Endodermal cell (in vitro differentiated cells): ENCODE data around the gene CROCC. TPM values are rescaled to one million over a fixed set of nuclear protein-coding genes. Genes with fewer than 3 reads are reported as not detected.

Experiments
- DNase-seq: peaks from one replicate; pipeline ENCODE4 v3.0.0-alpha.2; 2017
- H3K27ac ChIP-seq: 2 replicates; pipeline ENCODE4 v1.5.1; 2013; ENCODE audit warnings: mild to moderate bottlenecking, low read depth, low read length, moderate library complexity
- H3K27me3 ChIP-seq: 2 replicates; pipeline ENCODE4 v1.6.1; 2013; ENCODE audit warnings: mild to moderate bottlenecking, low read length, moderate library complexity; ENCODE audit not compliant: insufficient read depth, control insufficient read depth, poor library complexity, severe bottlenecking
- H3K36me3 ChIP-seq: 2 replicates; pipeline ENCODE4 v1.7.0; 2013; ENCODE audit warnings: mild to moderate bottlenecking, low read length, moderate library complexity; ENCODE audit not compliant: control insufficient read depth, insufficient read depth
- H3K4me1 ChIP-seq: one replicate; pipeline ENCODE4 v1.7.0; 2013; ENCODE audit warnings: low read length; ENCODE audit not compliant: control insufficient read depth, insufficient read depth
- H3K4me3 ChIP-seq: 2 replicates; pipeline ENCODE4 v1.5.1; 2013; ENCODE audit warnings: mild to moderate bottlenecking, low read length, moderate library complexity
- H3K9ac ChIP-seq: 2 replicates; pipeline ENCODE4 v1.6.1; 2013; ENCODE audit warnings: mild to moderate bottlenecking, low read length, moderate library complexity; ENCODE audit not compliant: poor library complexity, severe bottlenecking; ENCODE audit errors: extremely low read depth
- H3K9me3 ChIP-seq: 2 replicates; pipeline ENCODE4 v1.6.1; 2013; ENCODE audit warnings: mild to moderate bottlenecking, low read length, moderate library complexity; ENCODE audit not compliant: control insufficient read depth
- H3K27ac Mint-ChIP-seq: 2 replicates; pipeline ENCODE4 v1.8.0; 2020; ENCODE audit warnings: mixed read lengths
- H3K27me3 Mint-ChIP-seq: 2 replicates; pipeline ENCODE4 v1.8.0; 2021; ENCODE audit warnings: mild to moderate bottlenecking, mixed read lengths; ENCODE audit not compliant: insufficient read depth
- H3K36me3 Mint-ChIP-seq: 2 replicates; pipeline ENCODE4 v1.8.0; 2020; ENCODE audit warnings: low read depth, mixed read lengths
- H3K4me1 Mint-ChIP-seq: 2 replicates; pipeline ENCODE4 v1.8.0; 2020; ENCODE audit warnings: mixed read lengths
- H3K4me3 Mint-ChIP-seq: 2 replicates; pipeline ENCODE4 v1.8.0; 2020; ENCODE audit warnings: mild to moderate bottlenecking, moderate library complexity, mixed read lengths
- H3K9me3 Mint-ChIP-seq: 2 replicates; pipeline ENCODE4 v1.8.0; 2020; ENCODE audit warnings: mild to moderate bottlenecking, mixed read lengths
- CTCF ChIP-seq: fragments of 200-600 bp; sonication (generic); conservative IDR thresholded peaks from 2 replicates; pipeline ENCODE4 v1.5.0; 2021; ENCODE audit warnings: antibody characterized with exemption, mild to moderate bottlenecking
- WGBS, 2 experiments: methylation state at CpG; one replicate each; pipeline versions ENCODE4 v1.1.5 to v1.1.7; 2013; ENCODE audit warnings: missing lambda C conversion rate in 2 of 2, mixed read lengths in 1 of 2; ENCODE audit not compliant: insufficient coverage in 1 of 2, insufficient read length in 1 of 2; 5-methylcytosine and 5-hydroxymethylcytosine counted together
- total RNA-seq, 2 donors: library from RNA; stranded (reverse); fragmentation: NEBNext Ultra II Directional in 1 of 2; extraction: Animal tissue kit (Norgen Biotek cat#: 25700) in 1 of 2; gene quantifications; 2 replicates in 1 of 2; 3 replicates in 1 of 2; pipeline ENCODE4 v1.2.1, GENCODE V29; 2021

CROCC gene
- total RNA-seq, 2 donors from 2014 or later, result 58.4 to 61.8 TPM

DNA sequence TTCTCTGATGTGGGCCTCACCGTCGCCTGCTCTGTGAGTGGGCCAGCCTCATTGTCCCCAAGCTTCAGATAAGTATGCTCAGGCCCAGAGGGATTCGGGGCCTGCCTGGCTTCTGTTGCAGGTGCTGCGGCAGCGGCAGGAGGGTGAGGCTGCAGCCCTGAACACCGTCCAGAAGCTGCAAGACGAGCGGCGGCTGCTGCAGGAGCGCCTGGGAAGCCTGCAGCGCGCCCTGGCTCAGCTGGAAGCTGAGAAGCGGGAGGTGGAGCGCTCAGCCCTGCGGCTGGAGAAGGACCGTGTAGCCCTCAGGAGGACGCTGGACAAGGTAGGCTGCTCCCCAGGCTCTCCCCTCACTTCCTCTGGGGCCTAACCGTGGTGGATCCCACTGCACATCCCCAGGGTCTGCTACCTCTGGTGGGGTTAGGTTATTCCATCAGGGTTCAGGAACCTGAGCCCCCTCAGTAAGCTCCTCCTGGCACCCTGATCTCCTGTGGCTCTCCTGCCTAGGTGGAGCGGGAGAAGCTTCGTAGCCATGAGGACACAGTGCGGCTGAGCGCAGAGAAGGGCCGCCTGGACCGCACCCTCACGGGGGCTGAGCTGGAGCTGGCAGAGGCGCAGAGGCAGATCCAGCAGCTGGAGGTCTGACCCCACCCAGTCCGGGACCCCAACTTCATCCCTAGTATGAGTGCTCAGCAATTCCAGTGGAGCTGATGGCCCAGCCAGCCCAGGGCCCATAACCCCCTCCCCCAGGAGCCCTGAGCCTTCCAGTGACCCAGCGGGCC lies 48.6 kb downstream of the CROCC start:
- Histone ChIP-seq H3K27me3 (no peaks in the 10 kb centered on the region), H3K9ac (no peak overlapping the region), H3K4me3 (no peak overlapping the region), H3K4me1 (no peaks in the 10 kb centered on the region), H3K36me3 (peaks cover 19% of the 10 kb centered on the region), H3K27ac (peak overlapping the region; percentile 53), H3K9me3 (no peaks in the 10 kb centered on the region)
- Mint-ChIP-seq H3K4me1 (peaks cover 4% of the 10 kb centered on the region), H3K9me3 (no peaks in the 10 kb centered on the region), H3K36me3 (peaks cover 45% of the 10 kb centered on the region), H3K4me3 (no peak overlapping the region), H3K27ac (no peak overlapping the region), H3K27me3 (no peaks in the 10 kb centered on the region)
- 94 to 96% methylated on average over 24 to 28 of the region's 28 CpGs for WGBS, 2 experiments
- no peak for TF ChIP-seq CTCF
- no peak for DNase-seq

GRCh38 chr1:16971341-16972188 lies 49.8 kb downstream of the CROCC start:
- H3K9ac ChIP-seq, result no peak overlapping the region
- WGBS, 2 experiments, result 86 to 92% methylated on average over 14 to 28 of the region's 28 CpGs
- H3K9me3 Mint-ChIP-seq, result no peaks in the 10 kb centered on the region
- no peaks in the 10 kb centered on the region for H3K9me3 ChIP-seq
- peak overlapping the region; percentile 63 for H3K27ac ChIP-seq
- no peaks in the 10 kb centered on the region for H3K27me3 Mint-ChIP-seq
- no peaks in the 10 kb centered on the region for H3K27me3 ChIP-seq
- H3K36me3 ChIP-seq, result peaks cover 28% of the 10 kb centered on the region
- H3K4me3 Mint-ChIP-seq, result no peak overlapping the region
- H3K4me3 ChIP-seq, result no peak overlapping the region
- no peaks in the 10 kb centered on the region for H3K4me1 ChIP-seq
- no peak overlapping the region for H3K27ac Mint-ChIP-seq
- no peak for TF ChIP-seq CTCF
- peaks cover 39% of the 10 kb centered on the region for H3K36me3 Mint-ChIP-seq
- peak; percentile 83 for DNase-seq
- peaks cover 4% of the 10 kb centered on the region for H3K4me1 Mint-ChIP-seq

DNA sequence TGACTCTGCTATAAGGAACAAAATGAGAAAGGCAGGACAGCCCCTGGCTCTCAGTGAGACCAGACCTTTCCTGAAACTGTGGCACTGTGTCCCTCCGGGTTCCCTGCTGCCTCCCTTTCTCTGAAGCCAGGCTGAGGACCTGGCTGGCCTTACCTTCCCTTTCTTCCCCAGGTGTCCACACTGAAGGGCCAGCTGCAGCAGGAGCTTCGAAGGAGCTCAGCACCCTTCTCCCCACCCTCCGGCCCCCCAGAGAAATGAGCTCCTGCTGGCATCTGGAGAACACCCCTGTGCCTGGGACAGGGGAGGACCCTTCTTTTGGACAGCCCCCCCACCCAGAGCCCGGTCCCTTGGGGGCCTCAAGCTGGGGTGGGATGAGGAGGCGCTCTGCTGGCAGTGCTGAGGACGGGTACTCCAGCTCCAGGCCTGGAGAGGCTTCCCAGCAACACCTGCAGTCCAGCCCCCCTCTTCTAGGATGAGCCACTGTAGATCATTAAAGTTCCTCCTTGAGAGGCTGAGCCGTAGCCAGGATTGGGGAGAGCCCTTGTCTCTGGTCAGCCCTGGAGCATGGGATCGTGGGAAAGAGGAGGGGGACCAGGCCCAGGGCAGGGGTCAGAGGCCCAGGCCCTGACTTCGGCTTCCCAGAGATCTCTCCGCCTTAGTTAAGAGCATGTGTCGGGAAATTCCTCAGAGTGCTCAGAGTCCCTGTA lies 50.6 kb downstream of the CROCC start:
- H3K27ac Mint-ChIP-seq, result peak overlapping the region; percentile 31
- 84 to 93% methylated on average over 6 to 11 of the region's 11 CpGs for WGBS, 2 experiments
- H3K9ac ChIP-seq, result no peak overlapping the region
- peaks cover 36% of the 10 kb centered on the region for H3K36me3 ChIP-seq
- no peaks in the 10 kb centered on the region for H3K9me3 ChIP-seq
- H3K9me3 Mint-ChIP-seq, result no peaks in the 10 kb centered on the region
- no peaks in the 10 kb centered on the region for H3K4me1 Mint-ChIP-seq
- H3K36me3 Mint-ChIP-seq, result peaks cover 37% of the 10 kb centered on the region
- no peak for DNase-seq
- no peaks in the 10 kb centered on the region for H3K27me3 ChIP-seq
- peak overlapping the region; percentile 63 for H3K27ac ChIP-seq
- no peak overlapping the region for H3K4me3 Mint-ChIP-seq
- no peaks in the 10 kb centered on the region for H3K27me3 Mint-ChIP-seq
- no peaks in the 10 kb centered on the region for H3K4me1 ChIP-seq
- H3K4me3 ChIP-seq, result no peak overlapping the region
- no peak for TF ChIP-seq CTCF
